ENCODE measurements around the gene THSD4.
"Not testable (repeated sequence)": the region's sequence is repeated elsewhere in the genome, so short reads cannot be mapped to it uniquely, and the experiment has no call there.

THSD4 gene

DNA sequence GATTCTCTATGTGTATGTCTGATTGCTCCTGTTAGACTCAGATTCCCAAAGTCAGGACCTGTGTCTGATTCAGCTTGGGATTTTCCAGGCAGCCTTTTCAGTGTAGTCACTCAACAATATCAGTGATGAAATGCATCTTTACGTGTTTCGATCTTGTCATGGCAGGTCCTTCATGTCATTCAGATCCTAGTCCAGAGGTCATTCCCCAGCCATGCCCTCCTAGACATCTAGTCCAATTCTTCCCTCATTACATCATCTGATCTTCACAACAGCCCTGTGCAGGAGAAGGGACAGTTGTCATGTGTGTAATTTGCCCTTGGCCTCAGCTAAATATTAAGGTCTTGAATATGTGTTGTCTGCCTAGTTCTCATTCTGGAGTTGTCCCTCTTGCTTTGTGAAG lies 541.9 kb downstream of the THSD4 start:
- DNase-seq (ENCODE audit: low read depth, low spot score), result no peak
- H3K4me3 ChIP-seq (ENCODE audit: low read length), result no peak overlapping the region

DNA sequence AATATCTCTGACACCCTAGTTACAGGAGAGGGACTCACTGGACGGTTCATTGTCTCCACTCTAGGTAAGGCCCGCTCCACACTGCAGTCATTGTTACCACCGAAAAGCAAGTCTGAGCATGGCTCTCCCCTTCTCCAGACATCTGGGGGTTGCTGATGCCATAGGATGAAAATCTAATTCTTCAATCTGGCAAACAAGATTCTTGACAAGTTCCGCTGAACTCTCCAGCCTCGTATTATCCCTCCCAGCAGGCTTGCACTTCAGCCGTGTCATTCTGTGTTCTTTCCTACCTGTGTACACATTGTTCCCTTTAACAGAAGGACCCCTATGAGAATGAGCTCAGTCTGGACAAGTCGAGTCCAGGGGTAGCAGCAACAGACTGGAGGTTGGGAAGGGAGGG lies 542.8 kb downstream of the THSD4 start:
- no peak for DNase-seq (ENCODE audit: low read depth, low spot score)
- H3K4me3 ChIP-seq (ENCODE audit: low read length), result no peak overlapping the region

DNA sequence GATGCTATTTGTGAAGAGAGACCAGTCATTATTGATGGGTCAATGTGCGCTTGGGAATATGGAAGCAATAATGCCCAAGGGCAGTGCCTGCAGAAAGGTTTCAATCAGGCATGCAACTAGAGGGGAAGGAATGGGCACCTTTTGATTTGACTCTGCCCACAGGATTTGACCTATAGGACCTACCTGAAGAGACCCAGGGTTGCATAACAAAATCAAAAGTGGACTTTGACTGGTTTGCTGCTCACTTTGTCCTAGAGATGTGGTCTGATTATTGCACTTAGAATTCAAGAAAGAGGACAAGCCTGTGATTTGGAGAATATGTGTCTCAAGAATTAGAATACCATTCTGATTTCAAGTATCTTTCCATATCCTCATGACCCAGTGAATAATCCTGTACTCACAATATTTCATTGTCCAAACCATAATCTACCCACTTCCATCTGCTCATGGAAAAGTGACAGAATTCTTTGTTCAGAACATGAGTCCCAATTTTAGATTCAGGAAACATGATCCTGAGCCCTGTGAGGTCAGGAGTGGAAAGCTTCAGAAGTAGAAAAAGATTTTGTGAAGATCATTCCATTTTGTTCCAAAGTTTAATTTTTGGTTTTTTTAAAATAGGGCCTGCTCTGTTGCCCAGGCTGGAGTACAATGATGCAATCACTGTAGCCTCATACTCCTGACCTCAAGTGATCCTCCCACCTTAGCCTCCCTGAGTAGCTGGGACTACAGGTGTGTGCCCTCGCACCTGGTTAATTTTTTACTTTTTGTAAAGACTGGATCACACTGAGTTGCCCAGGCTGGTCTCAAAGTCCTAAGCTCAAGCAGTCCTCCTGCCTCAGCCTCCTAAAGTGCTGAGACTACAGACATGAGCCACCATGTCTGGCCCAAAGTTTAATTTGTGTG lies 543.8 kb downstream of the THSD4 start:
- no peak for DNase-seq (ENCODE audit: low read depth, low spot score)
- H3K4me3 ChIP-seq (ENCODE audit: low read length), result no peak overlapping the region

DNA sequence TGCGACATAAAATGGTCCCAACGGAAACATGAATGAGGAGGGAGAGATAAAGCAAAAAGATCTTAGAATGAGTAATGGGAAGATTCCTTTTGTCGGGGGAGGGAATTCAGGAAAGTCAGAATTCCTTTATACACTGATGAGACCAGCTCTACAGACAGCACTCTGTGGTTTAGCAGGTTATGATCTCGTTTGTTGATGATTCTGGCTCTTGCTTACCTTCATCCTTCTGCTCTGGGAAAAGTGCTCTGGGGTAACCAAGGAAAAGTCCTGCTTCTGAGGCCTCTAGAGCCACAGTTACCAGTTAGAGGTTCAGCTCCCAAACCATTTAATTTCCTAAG lies 544.4 kb downstream of the THSD4 start:
- no peak overlapping the region for H3K4me3 ChIP-seq (ENCODE audit: low read length)
- DNase-seq (ENCODE audit: low read depth, low spot score), result no peak

DNA sequence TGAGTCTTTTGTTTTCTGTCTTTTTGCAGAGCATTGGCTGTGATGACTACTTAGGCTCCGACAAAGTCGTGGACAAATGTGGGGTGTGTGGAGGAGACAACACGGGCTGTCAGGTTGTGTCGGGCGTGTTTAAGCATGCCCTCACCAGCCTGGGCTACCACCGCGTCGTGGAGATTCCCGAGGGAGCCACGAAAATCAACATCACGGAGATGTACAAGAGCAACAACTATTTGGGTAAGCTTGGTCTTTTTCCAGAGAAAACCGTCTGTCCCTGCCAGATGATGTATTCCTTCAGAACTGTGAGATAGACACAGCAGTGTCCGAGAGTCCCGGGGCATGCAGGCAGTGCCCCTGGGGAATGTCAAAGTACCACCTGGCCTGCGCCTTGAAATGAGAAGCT lies 545.2 kb downstream of the THSD4 start:
- DNase-seq (ENCODE audit: low read depth, low spot score), result no peak
- H3K4me3 ChIP-seq (ENCODE audit: low read length), result no peak overlapping the region

DNA sequence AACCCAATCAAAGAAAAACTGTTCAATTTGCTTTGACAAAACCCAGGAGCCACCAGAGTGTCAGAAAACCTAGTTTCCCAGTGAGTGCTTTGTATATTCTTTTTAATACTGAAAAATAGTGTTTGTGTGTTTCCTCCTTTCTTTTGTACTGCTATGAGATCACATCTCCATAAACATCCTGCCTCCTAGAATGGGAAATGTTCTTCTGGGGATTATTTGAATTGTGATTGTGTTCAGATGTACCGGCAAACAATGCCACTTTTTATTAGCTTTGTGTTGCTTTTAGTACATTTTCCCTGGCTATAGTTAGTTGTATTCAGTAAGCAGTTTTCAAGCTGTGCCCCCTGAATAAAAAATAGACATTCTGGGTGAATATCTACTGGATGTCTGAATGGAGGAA lies 547.0 kb downstream of the THSD4 start:
- H3K4me3 ChIP-seq (ENCODE audit: low read length), result no peak overlapping the region
- DNase-seq (ENCODE audit: low read depth, low spot score), result no peak

DNA sequence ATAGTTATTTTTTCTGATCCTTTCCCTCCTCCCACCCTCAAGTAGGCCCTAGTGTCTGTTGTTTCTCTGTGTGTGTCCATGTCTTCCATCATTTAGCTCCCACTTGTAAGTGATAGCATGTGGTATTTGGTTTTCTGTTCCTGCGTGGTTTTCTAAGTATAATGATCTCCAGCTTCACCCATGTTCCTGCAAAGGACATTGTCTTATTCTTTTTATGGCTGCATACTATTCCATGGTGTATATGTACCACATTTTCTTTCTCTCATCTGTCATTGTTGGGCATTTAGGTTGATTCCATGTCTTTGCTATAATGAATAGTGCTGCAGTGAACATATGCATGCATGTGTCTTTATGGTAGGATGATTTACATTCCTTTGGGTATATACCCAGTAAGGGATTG lies 549.4 kb downstream of the THSD4 start:
- H3K4me3 ChIP-seq (ENCODE audit: low read length), result no peak overlapping the region
- no peak for DNase-seq (ENCODE audit: low read depth, low spot score)

DNA sequence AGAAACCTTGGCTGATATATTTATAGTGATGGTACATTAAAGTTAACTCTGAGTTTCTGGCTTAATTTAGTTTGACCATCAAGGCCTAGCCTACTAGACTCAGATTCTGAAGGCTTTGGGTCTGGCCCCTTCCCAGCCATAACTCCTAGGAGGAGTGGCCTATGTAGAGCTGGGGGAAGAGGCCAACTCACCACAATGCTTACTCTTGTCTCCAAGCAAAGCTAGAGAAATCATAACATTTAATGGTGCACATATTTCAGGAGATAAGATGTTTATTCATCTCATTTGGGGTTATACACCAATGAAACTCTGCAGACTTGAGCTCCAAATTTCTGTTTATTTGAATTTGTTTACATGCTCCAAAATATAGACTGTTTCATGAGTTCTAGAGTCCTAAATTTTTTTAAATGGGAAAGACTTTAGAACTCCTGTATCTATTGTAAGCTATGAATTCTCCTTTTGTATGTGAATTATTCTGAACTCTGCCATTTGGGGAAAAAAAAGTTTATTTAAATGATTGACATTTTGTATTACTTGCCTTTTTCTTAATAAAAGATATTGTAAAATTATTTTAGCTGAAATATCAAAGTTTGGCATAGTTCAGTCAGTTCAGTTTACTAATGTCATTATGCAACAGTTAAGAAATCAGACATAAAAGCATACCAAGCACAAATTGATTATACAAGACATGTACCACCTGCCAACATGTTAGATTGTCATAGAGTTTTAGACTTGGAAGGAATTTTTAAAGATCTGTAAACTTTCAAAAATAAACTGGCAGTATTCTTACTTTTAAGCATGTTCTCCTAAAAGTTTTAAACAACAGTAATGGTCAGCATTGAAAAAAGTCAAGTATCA lies 551.7 kb downstream of the THSD4 start:
- no peak overlapping the region for H3K4me3 ChIP-seq (ENCODE audit: low read length)
- DNase-seq (ENCODE audit: low read depth, low spot score), result no peak

DNA sequence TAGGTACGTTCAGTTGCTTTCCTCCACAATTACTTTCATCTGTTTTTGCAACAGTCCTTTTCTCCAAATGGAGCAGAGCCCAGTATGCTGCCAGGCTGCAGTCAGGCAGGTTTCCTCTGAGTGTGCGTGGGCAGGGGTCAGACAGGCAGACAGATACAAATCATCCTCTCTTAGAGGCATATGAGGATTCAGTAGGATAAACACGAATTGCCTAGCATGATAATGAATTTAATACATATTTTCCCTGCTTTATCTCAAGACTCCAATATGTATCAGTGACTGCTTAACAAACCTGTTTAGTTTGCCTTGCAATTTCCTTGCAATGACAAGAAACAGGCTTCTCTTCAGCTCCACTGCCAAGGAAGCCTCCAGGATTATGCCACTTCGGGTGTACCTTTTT lies 554.4 kb downstream of the THSD4 start:
- H3K4me3 ChIP-seq (ENCODE audit: low read length), result no peak overlapping the region
- DNase-seq (ENCODE audit: low read depth, low spot score), result no peak

DNA sequence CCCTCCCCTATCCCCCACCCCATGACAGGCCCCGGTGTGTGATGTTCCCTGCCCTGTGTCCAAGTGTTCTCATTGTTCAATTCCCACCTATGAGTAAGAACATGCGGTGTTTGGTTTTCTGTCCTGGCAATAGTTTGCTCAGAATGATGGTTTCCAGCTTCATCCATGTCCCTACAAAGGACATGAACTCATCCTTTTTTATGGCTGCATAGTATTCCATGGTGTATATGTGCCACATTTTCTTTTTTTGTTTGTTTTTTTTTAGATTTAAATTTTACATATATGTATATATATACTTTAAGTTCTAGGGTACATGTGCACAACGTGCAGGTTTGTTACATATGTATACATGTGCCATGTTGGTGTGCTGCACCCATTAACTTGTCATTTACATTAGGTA lies 555.0 kb downstream of the THSD4 start:
- not testable (repeated sequence) for DNase-seq (ENCODE audit: low read depth, low spot score); H3K4me3 ChIP-seq (ENCODE audit: low read length)

DNA sequence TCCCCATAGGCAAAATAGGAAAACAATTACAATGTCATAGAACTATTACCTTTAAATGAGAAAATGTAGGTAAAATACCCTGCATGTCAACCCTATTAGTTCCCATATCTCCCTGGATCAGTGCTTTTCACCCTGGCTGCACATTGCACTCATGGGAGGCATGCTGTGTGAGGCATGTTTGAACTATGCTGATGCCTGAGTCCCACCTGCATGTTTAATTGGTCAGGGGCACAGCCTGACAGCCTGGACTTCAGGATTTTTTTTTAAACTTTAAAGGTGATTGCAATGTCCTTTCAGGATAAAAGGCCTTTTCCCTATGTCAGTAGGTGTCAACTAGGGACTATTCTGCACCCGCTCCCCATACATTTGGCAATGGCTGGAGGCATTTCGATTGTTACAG lies 559.1 kb downstream of the THSD4 start:
- H3K4me3 ChIP-seq (ENCODE audit: low read length), result no peak overlapping the region
- DNase-seq (ENCODE audit: low read depth, low spot score), result no peak

DNA sequence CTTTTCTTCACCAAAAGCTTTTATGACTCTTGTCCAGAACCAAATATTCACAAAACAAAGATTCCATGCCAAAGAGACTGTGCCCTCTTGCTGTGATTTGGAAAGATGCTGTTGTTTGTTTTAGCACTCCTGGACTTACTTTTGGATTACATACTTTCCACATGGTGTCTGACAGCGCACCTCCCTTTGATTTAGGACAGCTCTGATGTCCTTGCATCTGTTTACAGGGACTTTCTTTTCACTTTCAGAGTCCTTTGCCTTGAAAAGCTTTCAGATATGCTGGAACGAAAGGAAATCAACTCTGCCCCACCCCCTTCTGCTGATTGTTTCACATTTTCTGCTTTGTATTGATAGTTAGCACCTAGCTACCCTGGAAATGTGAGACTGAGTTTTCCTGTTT lies 562.1 kb downstream of the THSD4 start:
- H3K4me3 ChIP-seq (ENCODE audit: low read length), result no peak overlapping the region
- DNase-seq (ENCODE audit: low read depth, low spot score), result no peak

DNA sequence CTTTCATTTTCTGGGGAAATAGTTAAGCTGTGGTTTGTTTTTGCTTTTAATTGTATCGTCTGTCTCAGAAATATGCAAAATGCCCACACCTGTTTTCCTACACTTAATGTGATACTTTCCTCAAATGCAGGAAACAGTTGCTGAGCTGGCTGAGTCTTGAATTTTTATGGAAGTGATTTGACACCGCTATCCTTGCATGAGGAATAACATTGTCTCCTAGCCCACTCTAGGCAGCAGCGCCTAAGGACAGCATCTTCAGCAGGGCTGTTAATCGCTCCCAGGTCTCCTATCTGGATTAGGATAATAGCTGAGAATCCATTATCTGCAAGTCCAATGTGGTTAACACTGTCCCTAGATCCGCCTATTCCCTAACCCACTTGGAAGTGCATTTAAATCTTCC lies 562.5 kb downstream of the THSD4 start:
- H3K4me3 ChIP-seq (ENCODE audit: low read length), result no peak overlapping the region
- DNase-seq (ENCODE audit: low read depth, low spot score), result no peak

DNA sequence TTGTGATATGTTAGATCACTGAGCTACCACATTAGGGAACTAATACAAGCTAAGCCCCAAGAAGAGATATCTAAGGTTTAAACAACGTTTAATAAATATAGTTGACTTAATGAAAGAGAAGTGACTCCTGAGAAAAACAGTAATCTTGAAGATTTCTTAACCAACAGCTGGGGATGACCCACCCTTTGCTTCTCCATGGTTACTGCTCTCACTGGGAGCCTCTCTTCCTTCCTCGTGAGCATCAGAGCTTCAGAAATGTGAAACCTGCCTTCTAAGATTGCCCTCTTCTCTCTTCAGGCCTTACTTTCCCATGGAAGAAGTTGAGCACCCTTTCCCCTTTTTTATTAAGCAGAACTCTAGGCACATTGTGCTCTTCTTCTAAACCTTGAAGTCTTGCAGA lies 562.9 kb downstream of the THSD4 start:
- no peak for DNase-seq (ENCODE audit: low read depth, low spot score)
- no peak overlapping the region for H3K4me3 ChIP-seq (ENCODE audit: low read length)

DNA sequence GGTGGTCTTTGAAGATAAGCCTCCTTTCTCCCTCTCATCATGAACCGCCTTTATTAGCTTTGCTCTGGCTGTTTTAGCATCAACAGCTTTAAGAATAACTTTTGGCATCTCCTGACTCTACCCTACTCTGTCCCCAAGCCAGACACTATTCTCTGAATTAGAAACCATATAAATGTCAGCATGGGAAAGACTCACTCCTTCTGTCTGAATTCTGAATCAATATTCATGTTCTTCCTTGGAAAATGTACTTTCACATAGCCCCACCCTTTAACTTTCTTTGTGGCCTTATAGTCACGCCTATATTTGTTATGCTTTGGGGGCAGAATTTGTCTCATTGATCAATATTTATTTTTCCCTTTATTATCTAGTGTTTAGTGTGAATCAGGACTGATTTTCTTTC lies 563.3 kb downstream of the THSD4 start:
- DNase-seq (ENCODE audit: low read depth, low spot score), result no peak
- no peak overlapping the region for H3K4me3 ChIP-seq (ENCODE audit: low read length)

DNA sequence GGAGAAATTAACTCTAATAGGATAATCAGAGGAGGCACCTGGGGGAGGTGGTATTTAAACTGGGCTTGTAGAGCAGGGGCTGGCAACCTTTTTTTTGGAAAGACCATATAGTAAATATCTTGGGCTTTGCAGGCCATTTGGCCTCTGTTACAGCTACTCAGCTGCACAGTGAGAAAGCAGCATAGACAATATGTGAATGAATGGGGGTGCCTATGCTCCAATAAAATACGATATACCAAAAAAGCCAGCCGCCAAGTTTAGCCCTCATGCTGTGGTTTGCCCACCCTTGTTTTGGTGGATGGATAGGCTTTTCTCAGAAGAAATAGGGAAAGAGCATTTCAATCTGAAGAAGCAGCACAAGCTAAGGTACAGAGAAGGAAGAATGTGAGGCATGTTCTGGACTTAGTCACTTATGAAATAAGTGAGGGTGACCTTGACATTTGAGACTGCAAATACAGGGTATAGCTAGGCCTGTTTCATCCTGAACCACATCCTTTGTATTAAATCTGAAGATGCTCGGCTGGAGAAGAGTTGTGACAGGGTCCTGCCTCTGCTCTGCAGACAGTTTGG lies 564.0 kb downstream of the THSD4 start:
- DNase-seq (ENCODE audit: low read depth, low spot score), result no peak

DNA sequence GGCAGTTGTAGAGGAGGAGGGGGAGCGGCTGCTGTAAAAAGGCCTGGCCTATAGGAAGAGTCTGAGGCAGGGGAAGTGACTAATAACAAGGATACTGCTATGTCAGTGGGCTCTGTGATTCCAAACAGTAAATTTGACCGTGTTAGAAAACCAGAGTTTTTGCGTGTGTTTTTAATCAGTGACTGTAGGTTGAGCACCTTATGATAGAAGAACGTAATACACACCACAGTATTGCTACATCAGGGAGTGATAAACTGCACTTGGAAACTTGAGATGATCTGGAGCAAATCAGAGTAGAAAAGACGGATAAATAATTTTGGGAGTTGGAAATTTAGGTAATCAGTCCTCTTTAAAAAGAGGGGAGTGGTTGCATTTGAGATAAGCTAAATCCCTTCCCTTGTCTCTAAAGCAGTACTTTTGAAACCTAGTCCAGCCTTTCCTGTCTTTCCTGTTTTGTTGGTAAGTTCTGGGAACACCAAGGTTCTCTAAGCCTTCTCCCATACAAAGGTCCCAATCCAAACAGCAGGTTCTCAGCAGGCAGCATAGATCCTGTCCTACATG lies 564.6 kb downstream of the THSD4 start:
- no peak for DNase-seq (ENCODE audit: low read depth, low spot score)
- no peak overlapping the region for H3K4me3 ChIP-seq (ENCODE audit: low read length)

More for the DNA sequence above, 564.0 kb downstream of the THSD4 start:
- no peak overlapping the region for H3K4me3 ChIP-seq (ENCODE audit: low read length)

DNA sequence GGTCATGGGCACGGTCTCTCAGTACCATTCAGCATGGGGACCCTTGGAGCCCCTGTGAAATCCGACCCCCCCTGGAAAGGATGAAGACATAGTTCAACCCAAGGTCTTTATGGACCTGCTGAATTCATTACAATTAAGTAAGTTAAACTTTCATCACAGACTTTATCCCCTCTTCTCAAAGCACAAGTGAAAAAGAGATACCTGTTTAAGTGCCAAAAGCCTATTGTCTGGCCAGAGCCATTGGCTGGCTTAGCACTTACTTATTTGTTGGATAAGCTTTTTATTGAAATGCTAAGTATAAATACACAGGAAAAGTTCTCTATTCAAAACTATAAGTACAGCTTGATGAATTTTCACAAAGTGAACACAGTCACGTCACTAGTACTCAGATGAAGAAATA lies 566.7 kb downstream of the THSD4 start:
- H3K4me3 ChIP-seq (ENCODE audit: low read length), result no peak overlapping the region
- no peak for DNase-seq (ENCODE audit: low read depth, low spot score)

DNA sequence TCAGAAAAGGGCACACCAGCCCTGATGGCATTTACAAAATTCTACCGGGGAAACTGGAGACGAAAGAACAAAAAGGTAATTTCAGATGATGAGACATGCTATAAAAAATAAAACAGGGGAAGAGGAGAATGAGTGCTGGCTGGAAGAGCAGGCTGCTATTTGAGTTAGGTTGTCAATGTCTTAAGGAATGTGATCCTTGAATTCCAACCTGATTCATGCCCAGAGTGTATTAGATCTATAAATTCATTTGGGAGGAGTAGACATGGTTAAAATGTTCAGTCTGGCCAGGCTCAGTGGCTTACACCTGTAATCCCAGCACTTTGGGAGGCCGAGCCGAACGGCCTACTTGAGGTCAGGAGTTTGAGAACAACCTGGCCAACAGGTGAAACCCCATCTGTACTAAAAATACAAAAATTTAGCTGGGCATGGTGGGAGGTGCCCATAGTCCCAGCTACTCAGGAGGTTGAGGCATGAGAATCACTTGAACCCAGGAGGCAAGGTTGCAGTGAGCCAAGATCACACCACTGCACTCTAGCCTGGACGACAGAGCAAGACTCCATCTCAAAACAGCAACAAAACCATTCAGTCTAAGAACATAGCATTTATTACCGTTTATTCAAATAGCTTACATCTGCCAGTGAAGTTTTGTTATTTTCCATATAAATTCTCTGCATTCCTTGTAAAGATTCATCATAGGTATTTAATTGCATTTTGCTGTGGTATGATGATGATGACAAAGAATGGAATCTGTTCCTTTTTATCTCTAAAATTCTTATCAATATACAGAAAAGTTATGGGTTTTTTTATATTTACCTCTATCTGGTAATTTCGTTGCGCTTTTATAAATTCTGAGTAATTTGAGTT lies 568.4 kb downstream of the THSD4 start:
- no peak for DNase-seq (ENCODE audit: low read depth, low spot score)
- H3K4me3 ChIP-seq (ENCODE audit: low read length), result no peak overlapping the region

Measured in Jurkat, Clone E6-1 (cell line).